Peyer's patch (tissue), 4 donors: Measurements from ENCODE around the gene CYBA.
A peak's percentile ranks its signal among the peaks of the same experiment; 100 is the strongest.

ENCODE experiments used
- CTCF ChIP-seq, 6 experiments: fragments of 450-650 bp in 4 of 6; fragments of 200-600 bp in 2 of 6; sonication (generic) in 1 of 6; IDR thresholded peaks; one replicate each; pipeline ENCODE4 v1.5.1; 2017 to 2019; ENCODE audit warnings: antibody characterized with exemption in 6 of 6, mild to moderate bottlenecking in 3 of 6, moderate library complexity in 1 of 6
- POLR2A ChIP-seq, 2 donors: fragments of 450-650 bp; IDR thresholded peaks; one replicate each; pipeline ENCODE4 v1.5.1; 2017; ENCODE audit warnings: antibody characterized with exemption in 2 of 2, mild to moderate bottlenecking in 2 of 2, moderate library complexity in 2 of 2

- peak in 2 of 6 experiments; percentile 4 to 15 for TF ChIP-seq CTCF (IDR thresholded peaks at IDR 0.05)
- no peak for TF ChIP-seq POLR2A (IDR thresholded peaks at IDR 0.05)
These were observed 22.3 kb downstream of the CYBA start for GRCh38 chr16:88628512-88628974.
